GM23338 (cell line): ENCODE results near the gene STAP2. TPM values are rescaled to one million over a fixed set of nuclear protein-coding genes. Genes with fewer than 3 reads are reported as not detected.

Experiments
- ATAC-seq: fragments of 200-7000 bp; cut with Tn5 transposase; 3 replicates; pipeline ENCODE4 v1.9.1; 2020
- DNase-seq: peaks from one replicate; pipeline ENCODE4 v3.0.0-alpha.2; 2015; ENCODE audit warnings: low spot score
- H2AFZ ChIP-seq: fragments of 200-600 bp; sonication (generic); 2 replicates; pipeline ENCODE4 v1.8.0; 2016; ENCODE audit warnings: antibody characterized with exemption, mild to moderate bottlenecking, moderate library complexity
- H3F3A ChIP-seq: fragments of 200-600 bp; sonication (generic); replicated peaks from 2 replicates; pipeline ENCODE4 v1.8.0; 2017; ENCODE audit warnings: antibody characterized with exemption, mixed run types, low read depth
- H3K27ac ChIP-seq: fragments of 200-600 bp; sonication (generic); 2 replicates; pipeline ENCODE4 v1.6.1; 2016; ENCODE audit warnings: low read depth
- H3K27me3 ChIP-seq: fragments of 200-600 bp; sonication (generic); 2 replicates; pipeline ENCODE4 v1.8.0; 2016; ENCODE audit warnings: mild to moderate bottlenecking, mixed run types, moderate library complexity; ENCODE audit not compliant: insufficient read depth
- H3K36me3 ChIP-seq: fragments of 200-600 bp; sonication (generic); 2 replicates; pipeline ENCODE4 v1.8.0; 2016; ENCODE audit warnings: mild to moderate bottlenecking; ENCODE audit not compliant: insufficient read depth
- H3K4me1 ChIP-seq: fragments of 200-600 bp; sonication (generic); 2 replicates; pipeline ENCODE4 v1.8.0; 2016; ENCODE audit warnings: mild to moderate bottlenecking, moderate library complexity; ENCODE audit not compliant: insufficient read depth
- H3K4me2 ChIP-seq: fragments of 200-600 bp; sonication (generic); 2 replicates; pipeline ENCODE4 v1.7.1; 2017; ENCODE audit warnings: mixed run types
- H3K4me3 ChIP-seq: fragments of 200-600 bp; sonication (generic); 2 replicates; pipeline ENCODE4 v1.6.1; 2016; ENCODE audit warnings: mixed run types
- H3K79me2 ChIP-seq: fragments of 200-600 bp; sonication (generic); replicated peaks from 2 replicates; pipeline ENCODE4 v1.8.0; 2017; ENCODE audit warnings: mild to moderate bottlenecking; ENCODE audit not compliant: insufficient read depth
- H3K9me2 ChIP-seq: fragments of 200-600 bp; sonication (generic); 2 replicates; pipeline ENCODE4 v1.8.0; 2017; ENCODE audit not compliant: insufficient read depth
- H4K20me1 ChIP-seq: fragments of 200-600 bp; sonication (generic); replicated peaks from 2 replicates; pipeline ENCODE4 v1.8.0; 2017; ENCODE audit warnings: mild to moderate bottlenecking; ENCODE audit not compliant: insufficient read depth
- H3K27ac Mint-ChIP-seq: 2 replicates; pipeline ENCODE4 v1.8.0; 2020; ENCODE audit warnings: inconsistent platforms, mild to moderate bottlenecking, moderate library complexity, mixed read lengths
- H3K27me3 Mint-ChIP-seq: 3 replicates; pipeline ENCODE4 v1.8.0; 2022; ENCODE audit warnings: low read depth, mild to moderate bottlenecking, moderate library complexity, mixed read lengths, inconsistent platforms; ENCODE audit not compliant: insufficient read depth, poor library complexity
- H3K36me3 Mint-ChIP-seq: 3 replicates; pipeline ENCODE4 v1.8.0; 2021; ENCODE audit warnings: low read depth, mild to moderate bottlenecking, inconsistent platforms, moderate library complexity, mixed read lengths
- H3K4me1 Mint-ChIP-seq: 3 replicates; pipeline ENCODE4 v1.8.0; 2020; ENCODE audit warnings: mild to moderate bottlenecking, inconsistent platforms, mixed read lengths
- H3K4me3 Mint-ChIP-seq: 3 replicates; pipeline ENCODE4 v1.8.0; 2021; ENCODE audit warnings: moderate library complexity, mild to moderate bottlenecking, inconsistent platforms, mixed read lengths
- H3K9me3 Mint-ChIP-seq: 3 replicates; pipeline ENCODE4 v1.8.0; 2020; ENCODE audit warnings: moderate library complexity, mild to moderate bottlenecking, inconsistent platforms, mixed read lengths
- EZH2 ChIP-seq: fragments of 200-600 bp; sonication (generic); IDR thresholded peaks from one replicate; pipeline ENCODE4 v1.8.0; 2017; ENCODE audit warnings: antibody characterized with exemption, mild to moderate bottlenecking, low read depth; ENCODE audit not compliant: unreplicated experiment
- NANOG ChIP-seq: IDR thresholded peaks from 2 replicates; pipeline ENCODE4 v1.6.1; 2016; ENCODE audit warnings: antibody characterized with exemption, borderline replicate concordance
- polyA plus RNA-seq: library from polyadenylated mRNA; unstranded; fragments of >200 nt; fragmentation: Nextera tagmentation; extraction: Ambion mirVana; gene quantifications from 2 replicates; pipeline ENCODE4 v1.2.1, GENCODE V29; 2016
- total RNA-seq: library from RNA; depleted of rRNA; stranded (reverse); fragments of >200 nt; shearing (Covaris generic); gene quantifications from 2 replicates; pipeline ENCODE4 v1.2.3, GENCODE V29; 2014
- TF ChIP-seq, protein P1 (sequence below): fragments of 250-450 bp; sonication (Bioruptor Pico); IDR thresholded peaks from 2 replicates; pipeline ENCODE4 v1.5.0; 2020; ENCODE audit warnings: mild to moderate bottlenecking, moderate library complexity
- TF ChIP-seq, protein P2 (sequence below), 2 experiments: fragments of 200-600 bp in 1 of 2; sonication (generic) in 1 of 2; conservative IDR thresholded peaks; 2 replicates each; pipeline versions ENCODE4 v1.5.1 to v1.6.1; 2016 to 2017; ENCODE audit warnings: antibody characterized with exemption in 2 of 2, low read depth in 2 of 2, mild to moderate bottlenecking in 2 of 2, moderate library complexity in 1 of 2

The STAP2 gene
- total and polyA plus RNA-seq, 2 experiments from 2014 or later = 15.1 to 20.7 TPM

- TF ChIP-seq, protein P1, sequence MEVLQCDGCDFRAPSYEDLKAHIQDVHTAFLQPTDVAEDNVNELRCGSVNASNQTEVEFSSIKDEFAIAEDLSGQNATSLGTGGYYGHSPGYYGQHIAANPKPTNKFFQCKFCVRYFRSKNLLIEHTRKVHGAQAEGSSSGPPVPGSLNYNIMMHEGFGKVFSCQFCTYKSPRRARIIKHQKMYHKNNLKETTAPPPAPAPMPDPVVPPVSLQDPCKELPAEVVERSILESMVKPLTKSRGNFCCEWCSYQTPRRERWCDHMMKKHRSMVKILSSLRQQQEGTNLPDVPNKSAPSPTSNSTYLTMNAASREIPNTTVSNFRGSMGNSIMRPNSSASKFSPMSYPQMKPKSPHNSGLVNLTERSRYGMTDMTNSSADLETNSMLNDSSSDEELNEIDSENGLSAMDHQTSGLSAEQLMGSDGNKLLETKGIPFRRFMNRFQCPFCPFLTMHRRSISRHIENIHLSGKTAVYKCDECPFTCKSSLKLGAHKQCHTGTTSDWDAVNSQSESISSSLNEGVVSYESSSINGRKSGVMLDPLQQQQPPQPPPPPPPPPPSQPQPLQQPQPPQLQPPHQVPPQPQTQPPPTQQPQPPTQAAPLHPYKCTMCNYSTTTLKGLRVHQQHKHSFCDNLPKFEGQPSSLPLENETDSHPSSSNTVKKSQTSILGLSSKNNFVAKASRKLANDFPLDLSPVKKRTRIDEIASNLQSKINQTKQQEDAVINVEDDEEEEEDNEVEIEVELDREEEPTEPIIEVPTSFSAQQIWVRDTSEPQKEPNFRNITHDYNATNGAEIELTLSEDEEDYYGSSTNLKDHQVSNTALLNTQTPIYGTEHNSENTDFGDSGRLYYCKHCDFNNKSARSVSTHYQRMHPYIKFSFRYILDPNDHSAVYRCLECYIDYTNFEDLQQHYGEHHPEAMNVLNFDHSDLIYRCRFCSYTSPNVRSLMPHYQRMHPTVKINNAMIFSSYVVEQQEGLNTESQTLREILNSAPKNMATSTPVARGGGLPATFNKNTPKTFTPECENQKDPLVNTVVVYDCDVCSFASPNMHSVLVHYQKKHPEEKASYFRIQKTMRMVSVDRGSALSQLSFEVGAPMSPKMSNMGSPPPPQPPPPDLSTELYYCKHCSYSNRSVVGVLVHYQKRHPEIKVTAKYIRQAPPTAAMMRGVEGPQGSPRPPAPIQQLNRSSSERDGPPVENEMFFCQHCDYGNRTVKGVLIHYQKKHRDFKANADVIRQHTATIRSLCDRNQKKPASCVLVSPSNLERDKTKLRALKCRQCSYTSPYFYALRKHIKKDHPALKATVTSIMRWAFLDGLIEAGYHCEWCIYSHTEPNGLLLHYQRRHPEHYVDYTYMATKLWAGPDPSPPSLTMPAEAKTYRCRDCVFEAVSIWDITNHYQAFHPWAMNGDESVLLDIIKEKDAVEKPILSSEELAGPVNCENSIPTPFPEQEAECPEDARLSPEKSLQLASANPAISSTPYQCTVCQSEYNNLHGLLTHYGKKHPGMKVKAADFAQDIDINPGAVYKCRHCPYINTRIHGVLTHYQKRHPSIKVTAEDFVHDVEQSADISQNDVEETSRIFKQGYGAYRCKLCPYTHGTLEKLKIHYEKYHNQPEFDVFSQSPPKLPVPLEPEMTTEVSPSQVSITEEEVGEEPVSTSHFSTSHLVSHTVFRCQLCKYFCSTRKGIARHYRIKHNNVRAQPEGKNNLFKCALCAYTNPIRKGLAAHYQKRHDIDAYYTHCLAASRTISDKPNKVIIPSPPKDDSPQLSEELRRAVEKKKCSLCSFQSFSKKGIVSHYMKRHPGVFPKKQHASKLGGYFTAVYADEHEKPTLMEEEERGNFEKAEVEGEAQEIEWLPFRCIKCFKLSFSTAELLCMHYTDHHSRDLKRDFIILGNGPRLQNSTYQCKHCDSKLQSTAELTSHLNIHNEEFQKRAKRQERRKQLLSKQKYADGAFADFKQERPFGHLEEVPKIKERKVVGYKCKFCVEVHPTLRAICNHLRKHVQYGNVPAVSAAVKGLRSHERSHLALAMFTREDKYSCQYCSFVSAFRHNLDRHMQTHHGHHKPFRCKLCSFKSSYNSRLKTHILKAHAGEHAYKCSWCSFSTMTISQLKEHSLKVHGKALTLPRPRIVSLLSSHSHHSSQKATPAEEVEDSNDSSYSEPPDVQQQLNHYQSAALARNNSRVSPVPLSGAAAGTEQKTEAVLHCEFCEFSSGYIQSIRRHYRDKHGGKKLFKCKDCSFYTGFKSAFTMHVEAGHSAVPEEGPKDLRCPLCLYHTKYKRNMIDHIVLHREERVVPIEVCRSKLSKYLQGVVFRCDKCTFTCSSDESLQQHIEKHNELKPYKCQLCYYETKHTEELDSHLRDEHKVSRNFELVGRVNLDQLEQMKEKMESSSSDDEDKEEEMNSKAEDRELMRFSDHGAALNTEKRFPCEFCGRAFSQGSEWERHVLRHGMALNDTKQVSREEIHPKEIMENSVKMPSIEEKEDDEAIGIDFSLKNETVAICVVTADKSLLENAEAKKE = no peak
- TF ChIP-seq, protein P2, sequence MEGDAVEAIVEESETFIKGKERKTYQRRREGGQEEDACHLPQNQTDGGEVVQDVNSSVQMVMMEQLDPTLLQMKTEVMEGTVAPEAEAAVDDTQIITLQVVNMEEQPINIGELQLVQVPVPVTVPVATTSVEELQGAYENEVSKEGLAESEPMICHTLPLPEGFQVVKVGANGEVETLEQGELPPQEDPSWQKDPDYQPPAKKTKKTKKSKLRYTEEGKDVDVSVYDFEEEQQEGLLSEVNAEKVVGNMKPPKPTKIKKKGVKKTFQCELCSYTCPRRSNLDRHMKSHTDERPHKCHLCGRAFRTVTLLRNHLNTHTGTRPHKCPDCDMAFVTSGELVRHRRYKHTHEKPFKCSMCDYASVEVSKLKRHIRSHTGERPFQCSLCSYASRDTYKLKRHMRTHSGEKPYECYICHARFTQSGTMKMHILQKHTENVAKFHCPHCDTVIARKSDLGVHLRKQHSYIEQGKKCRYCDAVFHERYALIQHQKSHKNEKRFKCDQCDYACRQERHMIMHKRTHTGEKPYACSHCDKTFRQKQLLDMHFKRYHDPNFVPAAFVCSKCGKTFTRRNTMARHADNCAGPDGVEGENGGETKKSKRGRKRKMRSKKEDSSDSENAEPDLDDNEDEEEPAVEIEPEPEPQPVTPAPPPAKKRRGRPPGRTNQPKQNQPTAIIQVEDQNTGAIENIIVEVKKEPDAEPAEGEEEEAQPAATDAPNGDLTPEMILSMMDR (conservative IDR thresholded peaks at IDR 0.05; ENCODE audit: low read depth in 2 of 2) = peak; percentile 40 to 62; a peak in 3 of 4 replicates
- TF ChIP-seq EZH2 = no peak
Observed at GRCh38 chr19:4362831-4363545, 24.4 kb upstream of the STAP2 start (continued).

DNA sequence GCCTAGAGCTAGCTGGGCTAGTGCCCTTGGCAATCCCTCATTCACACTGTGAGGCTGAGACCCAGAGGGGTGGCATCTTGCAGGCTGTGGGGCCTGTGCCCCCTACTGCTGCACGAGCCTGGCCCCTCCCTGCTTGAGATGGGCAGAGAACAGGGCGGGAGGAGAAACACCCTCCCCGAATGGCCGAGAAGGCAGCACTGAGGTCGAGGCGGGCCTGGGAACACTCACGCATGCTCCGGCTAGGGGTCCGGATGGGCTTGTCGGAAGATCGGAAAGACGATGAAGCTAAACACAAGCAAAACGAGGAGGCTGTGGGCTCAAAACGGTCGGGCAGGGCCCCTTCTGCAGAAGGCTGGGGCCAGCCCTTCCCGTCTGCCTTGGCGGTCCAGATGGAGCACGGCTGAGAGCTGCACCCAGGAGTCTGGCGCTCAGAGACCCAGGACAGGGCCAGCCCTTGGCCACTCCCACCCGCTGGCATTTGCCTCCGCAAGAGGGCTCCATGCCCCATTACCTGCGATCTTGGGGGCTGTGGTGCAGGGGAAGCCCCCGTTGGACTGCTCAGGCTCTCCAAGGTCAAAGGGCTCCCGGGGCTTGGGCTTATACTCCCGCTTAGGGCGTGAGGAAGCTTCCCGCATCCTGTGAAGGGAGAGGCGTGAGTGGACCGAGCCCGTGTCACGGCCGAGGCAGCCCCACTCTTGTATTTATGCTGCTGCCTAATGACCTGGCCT lies 23.6 kb upstream of the STAP2 start:
- Histone ChIP-seq H2AFZ (no peak overlapping the region), H3K79me2 (no peaks in the 10 kb centered on the region), H4K20me1 (no peaks in the 10 kb centered on the region; the same call in 1 of the 2 replicates), H3K4me1 (no peaks in the 10 kb centered on the region; the same call in 1 of the 2 replicates), H3K9me2 (no peaks in the 10 kb centered on the region), H3K4me2 (no peak overlapping the region), H3K27ac (peak overlapping the region; percentile 55; the same call in 1 of the 2 replicates), H3K27me3 (no peaks in the 10 kb centered on the region), H3K36me3 (no peaks in the 10 kb centered on the region), H3K4me3 (no peak overlapping the region), H3F3A (peaks cover 26% of the 10 kb centered on the region)
- Mint-ChIP-seq H3K36me3 (peaks cover 20% of the 10 kb centered on the region), H3K4me1 (peaks cover 7% of the 10 kb centered on the region; the same call in 1 of the 3 replicates), H3K4me3 (no peak overlapping the region; the same call in 2 of the 3 replicates), H3K9me3 (no peaks in the 10 kb centered on the region), H3K27ac (no peak overlapping the region), H3K27me3 (peaks cover 24% of the 10 kb centered on the region)
- DNase-seq = no peak
- peak; percentile 9 for ATAC-seq
- no peak for TF ChIP-seq NANOG
- TF ChIP-seq, protein P2 (conservative IDR thresholded peaks at IDR 0.05; ENCODE audit: low read depth in 2 of 2) = peak in 1 of 2 experiments; percentile 18; a peak in 1 of 4 replicates
